Epidermal melanocyte (primary cell): ENCODE data around the gene SLC25A20.
"Not testable (repeated sequence)": the region's sequence is repeated elsewhere in the genome, so short reads cannot be mapped to it uniquely, and the experiment has no call there.

Source experiments
- DNase-seq: peaks from one replicate; pipeline ENCODE4 v3.0.0; 2011; ENCODE audit warnings: low spot score; ENCODE audit not compliant: insufficient read length

SLC25A20 gene, protein sequence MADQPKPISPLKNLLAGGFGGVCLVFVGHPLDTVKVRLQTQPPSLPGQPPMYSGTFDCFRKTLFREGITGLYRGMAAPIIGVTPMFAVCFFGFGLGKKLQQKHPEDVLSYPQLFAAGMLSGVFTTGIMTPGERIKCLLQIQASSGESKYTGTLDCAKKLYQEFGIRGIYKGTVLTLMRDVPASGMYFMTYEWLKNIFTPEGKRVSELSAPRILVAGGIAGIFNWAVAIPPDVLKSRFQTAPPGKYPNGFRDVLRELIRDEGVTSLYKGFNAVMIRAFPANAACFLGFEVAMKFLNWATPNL

DNA sequence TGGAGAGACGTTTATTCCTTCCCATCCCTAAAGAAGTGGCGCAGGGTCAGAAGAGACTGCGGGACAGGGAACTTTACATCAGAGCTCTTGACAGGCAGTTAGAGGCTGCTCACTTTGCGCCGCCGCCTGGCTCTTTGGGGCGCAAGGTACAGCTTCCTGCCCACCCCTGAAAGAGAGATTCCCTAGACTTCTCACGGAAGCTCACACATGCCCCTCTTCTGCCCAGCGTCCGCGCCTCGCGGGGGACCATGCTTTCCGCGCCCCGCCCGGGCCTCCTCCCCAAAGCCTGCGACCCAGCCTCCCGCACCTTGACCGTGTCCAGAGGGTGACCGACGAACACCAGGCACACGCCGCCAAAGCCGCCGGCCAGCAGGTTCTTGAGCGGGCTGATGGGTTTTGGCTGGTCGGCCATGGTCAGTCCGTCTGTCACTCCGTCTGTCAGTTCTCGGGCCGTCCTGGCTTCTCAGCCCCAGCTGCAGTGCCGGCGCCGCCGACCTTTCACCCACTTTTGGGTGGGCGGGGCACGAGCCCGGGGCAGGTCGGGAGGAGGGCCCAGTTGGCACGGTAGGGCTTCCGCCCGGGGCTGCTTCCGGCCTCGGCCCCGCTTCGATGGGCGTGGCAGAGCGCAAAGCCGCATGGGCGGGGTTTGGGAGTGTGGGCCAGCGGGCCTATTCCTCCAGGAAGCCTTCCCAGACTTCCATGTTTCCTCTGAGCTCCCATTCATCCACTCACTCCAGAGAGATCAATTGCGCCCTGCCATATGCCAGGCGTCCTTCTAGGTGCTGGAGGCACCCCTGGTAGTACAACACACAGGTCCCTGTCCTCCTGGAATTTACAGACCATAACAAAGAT, at the start of gene SLC25A20:
Gene SLC25A20, minus strand, starts transcription at position 500 of the 852 bp plus-strand sequence. Its CDS starts 88 bp downstream, at position 412.
- DNase-seq, result peak; percentile 82

DNA sequence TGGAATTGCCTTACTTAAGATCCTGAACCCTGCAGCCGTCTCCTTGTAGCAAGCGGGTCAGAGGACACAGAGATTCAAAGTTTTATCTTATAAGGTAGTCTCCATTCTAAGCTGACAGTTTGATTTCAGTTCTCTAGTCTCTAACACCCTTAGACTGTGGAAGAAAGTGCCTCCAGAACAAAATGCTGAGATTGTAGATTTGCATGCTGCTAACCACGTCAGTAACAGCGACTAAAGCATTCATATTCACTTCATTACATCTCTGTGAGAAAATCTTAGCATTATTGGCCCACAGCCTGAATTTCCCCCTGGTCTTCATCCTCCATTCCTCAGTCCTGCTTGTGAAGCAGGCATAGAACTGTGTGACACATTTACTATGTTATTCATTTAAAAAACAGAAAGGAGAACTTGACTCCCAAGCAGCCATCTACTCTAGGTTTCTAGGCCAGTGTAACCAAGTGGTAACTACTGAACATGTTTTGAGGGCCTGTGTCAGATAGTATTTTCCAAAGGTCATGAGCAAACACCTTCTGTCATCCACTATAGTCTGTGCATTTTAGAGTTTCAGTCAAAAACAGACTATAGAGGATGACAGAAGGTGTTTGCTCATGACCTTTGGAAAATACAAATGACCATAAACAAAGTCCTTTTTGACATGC, 47.3 kb upstream of the SLC25A20 start:
- DNase-seq, result no peak

DNA sequence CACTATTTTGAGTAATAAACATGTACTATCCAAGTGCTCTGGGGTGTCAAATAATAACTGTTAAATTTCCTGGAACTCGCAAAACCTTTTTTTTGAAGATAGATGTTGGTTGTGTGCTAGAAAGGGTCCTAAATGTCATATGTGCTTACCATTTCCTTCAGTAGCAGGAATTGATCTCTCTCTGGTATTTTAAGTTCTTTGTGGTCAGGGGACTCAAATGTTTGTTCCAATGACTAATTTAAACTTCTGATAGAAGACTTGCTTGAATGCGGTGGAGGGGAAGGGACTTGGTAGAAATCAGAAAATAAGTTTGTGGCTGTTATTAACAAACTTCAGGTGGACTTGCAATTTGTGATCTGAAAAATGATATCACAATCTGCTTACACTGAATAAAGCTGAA, 46.8 kb upstream of the SLC25A20 start:
- DNase-seq, result no peak

DNA sequence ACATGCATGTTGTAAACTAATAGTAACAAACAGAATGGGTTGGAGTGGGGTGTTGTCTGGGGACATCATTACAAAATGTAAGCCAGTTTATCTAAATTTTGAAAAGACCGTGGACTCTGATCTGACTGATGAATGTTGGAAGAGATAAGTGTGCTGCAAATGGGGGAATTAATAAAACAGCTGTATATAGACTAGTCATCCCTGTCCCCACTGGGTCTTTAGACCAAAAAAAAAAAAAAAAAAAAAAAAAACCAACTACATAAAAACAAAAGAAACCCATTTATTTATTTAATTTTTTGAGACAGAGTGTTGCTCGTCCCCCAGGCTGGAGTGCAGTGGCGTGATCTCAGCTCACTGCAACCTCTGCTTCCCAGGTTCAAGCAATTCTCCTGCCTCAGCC, 40.0 kb upstream of the SLC25A20 start:
- no peak for DNase-seq

DNA sequence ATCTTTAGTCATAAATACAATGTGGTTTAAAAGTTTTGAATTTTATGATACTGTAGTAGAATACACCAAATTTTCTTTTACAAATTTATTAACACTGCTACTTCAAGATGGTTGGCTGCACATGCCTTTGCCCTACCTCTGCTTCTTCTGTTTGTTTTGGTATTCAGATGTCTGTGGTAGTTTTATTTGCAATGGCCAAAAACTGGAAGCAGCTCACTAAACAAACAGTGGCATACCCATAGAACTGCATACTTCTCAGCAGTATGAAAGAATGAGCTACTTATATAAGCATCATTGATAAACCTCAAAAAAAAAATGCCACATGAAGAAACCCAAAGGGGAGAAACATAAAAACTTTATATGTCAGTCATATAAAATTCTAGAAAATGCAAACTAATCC, 39.5 kb upstream of the SLC25A20 start:
- DNase-seq, result no peak

DNA sequence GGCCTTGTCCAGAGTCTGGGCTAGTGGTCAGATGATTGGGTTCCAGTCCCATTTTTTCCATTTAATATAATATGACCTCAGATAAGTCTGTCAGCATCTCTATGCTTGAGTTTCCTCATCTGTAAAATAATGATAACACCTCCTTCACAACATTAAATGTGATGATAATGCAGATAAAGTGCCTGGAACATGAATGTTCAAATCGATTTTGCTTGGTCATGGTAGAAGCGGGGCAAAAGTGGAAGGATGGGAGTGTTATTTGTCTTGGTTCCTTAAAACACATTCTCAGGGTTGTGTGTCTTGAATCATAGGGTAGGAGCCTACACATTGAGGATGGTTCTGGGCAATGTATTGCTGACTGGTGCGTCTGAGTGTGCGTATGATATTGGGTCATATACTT, 36.8 kb upstream of the SLC25A20 start:
- no peak for DNase-seq

DNA sequence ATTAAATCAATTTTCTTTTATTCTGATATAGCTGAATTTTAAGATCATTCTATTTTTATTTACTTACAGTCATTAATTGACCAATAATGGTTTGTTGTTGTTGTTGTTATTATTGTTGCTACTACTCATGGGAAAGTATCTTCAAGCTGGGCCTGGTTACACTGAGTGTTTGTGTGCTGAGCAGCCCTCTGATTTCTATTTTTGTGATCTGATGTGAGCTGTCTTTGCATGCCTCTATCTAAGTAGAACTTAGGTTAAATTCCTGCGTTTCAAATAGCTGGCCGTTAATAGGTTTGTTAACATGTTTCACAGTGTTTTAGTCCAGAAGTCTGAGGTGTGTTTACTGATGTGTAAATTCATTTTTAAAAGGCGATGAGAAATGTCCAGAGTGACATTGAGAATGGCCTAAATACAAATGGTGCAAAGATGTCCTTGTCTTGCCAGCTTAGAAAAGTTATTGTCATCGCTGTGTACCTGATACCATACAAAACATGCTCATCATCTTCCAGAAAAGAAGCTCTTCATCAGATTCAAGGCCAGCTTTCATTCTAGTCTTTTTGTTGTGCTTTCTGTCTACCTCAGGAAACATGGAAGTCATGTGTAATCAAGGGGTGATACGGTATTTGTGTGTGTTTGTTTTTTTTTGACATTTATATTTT, 35.8 kb upstream of the SLC25A20 start:
- DNase-seq, result no peak

DNA sequence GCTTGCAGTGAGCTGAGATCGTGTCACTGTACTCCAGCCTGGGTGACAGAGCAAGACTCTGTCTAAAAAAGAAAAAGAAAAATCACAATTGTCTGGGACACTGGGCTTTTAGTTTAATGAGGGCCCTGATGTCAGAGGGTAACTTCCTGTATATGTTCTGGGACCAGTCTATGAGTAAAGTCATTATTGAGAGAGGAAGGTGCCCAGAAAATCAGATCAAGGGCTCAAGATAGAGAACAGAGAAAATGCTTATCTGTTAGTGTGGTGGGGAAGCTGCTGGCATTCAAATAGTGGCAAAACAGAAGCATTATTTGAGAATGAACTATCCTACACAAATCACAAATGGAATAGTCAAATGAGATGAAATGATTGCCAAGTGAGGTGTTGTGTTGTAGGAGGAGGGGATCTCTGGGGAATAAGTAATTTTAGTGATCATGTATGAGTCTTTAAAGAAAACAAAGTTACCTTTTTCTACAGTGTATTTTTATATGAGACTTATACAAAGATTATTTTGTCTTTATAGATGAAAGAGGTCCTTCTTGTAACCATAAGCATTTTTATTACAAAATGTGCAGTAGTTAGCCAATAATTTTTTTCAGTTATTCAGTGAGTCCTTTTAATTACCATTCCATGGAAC, 33.4 kb upstream of the SLC25A20 start:
- no peak for DNase-seq

DNA sequence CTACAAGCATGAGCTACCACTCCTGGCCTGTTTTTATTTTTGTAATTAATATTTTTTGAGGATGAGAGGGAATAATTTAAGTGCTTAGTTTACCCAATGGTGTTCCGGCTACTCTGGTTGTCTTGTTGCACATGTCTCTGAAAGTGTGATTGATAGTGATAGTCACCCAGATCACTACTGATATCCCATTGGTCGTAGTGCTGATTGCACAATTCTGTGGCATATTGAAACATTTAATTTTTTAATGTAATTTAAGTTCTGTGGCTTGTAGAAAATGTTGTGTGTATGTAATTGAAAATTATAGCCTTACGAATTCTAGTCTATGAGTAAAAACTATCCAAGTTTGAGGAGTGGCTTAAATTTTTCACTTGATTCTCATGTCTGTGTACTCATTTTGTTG, 31.9 kb upstream of the SLC25A20 start:
- no peak for DNase-seq

DNA sequence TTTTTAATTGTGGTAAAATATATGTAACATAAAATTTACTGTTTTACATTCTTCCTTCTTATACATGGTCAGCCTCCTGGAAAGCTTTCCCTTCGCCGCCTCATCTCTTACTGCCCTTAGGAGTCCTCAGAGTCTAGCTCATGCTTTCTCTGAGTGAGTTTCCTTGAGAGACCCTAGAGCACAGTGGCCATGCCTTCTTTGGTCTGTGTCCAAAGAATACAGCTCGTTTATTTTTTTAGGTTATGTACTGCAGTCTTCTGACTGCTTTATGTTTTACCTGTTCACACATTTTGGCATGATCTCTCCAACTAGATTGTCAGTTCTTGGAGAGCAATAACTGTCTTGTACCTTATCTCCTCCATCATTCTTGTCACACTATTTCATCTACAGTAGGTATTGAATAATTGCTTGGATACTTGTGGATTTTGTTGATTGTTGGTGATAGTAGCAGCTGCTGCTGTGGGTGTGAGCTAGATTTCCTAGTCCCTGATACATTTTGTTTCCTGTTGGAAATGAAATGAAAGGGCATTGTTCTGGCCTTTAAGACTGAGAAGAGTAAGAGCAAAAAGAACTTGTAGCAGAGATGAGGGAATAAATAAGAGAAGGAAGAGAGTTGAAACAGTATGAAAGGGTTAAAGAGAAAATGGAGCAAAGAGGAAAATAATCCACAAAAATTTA, 30.8 kb upstream of the SLC25A20 start:
- no peak for DNase-seq

DNA sequence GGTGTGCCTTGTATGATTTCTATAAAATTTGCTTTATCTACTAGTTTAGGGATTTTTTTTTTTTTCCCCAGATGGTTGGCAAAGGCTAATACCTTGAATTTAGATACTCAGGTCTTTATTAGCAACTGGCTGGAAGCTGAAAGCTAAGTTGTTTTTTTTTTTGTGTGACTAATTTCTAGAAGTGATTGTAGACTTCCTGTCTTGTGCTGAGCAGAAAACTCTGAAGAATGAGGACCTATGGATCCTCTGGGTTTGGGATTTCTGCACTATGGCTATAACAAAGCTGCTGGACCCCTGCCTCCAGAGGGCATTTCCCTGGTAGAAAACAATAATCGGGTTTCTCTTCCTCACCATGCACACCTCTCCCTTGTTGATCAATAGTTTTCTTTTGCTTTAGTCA, 30.0 kb upstream of the SLC25A20 start:
- no peak for DNase-seq

DNA sequence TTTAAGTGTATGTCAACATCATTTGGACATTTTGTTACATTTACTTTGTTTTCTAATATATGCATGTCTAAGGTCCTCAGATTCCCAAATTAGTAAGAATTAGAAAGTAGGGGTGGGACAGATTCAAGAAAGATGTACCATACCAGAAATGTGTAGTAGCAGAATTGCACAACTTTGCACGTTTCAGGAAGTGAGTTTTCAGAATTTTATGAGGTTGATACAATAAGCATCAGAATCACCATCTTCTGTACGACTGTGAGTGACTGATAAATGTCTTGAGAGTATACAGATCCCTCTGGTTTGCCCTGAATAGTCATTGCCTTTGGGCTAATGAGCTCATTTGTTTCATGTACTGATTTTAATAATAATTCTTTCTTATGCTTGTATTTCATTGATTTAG, 29.2 kb upstream of the SLC25A20 start:
- no peak for DNase-seq

DNA sequence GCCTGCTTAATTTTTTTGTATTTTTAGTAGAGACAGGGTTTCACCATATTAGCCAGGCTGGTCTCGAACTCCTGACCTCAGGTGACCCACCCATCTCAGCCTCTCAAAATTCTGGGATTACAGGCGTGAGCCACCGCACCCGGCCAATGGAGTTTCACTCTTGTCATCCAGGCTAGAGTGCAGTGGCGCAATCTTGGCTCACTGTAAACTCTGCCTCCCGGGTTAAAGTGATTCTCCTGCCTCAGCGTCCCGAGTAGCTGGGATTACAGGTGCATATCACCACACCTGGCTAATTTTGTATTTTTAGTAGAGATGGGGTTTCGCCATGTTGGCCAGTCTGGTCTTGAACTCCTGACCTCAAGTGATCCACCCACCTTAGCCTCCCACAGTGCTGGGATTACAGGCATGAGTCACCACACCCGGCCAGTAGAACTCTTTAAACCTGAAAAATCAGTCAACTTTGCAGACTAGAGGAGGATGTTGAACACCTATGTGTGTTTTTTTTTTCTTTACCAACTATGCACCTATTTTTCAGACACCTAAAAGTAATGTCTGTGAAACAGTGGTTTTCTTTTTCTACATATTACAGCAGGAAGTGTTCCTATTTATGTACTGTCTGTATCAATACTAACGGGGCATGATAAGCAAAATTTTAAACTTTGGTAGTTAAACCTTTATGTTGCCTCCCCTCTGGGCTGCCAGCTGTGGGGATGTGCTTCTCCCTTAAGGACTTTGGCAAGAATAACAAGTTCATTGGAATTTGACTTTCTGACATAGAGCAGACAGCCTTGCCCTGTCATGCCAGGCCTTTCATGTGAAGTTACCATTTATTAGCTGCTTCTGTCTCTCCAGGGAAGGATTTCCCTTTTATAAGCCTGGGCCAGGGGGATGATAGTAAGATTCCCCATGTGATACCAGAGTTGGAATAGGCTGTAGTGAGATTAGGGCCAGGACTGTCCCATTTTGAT, 28.0 kb upstream of the SLC25A20 start:
- peak; percentile 43 for DNase-seq

DNA sequence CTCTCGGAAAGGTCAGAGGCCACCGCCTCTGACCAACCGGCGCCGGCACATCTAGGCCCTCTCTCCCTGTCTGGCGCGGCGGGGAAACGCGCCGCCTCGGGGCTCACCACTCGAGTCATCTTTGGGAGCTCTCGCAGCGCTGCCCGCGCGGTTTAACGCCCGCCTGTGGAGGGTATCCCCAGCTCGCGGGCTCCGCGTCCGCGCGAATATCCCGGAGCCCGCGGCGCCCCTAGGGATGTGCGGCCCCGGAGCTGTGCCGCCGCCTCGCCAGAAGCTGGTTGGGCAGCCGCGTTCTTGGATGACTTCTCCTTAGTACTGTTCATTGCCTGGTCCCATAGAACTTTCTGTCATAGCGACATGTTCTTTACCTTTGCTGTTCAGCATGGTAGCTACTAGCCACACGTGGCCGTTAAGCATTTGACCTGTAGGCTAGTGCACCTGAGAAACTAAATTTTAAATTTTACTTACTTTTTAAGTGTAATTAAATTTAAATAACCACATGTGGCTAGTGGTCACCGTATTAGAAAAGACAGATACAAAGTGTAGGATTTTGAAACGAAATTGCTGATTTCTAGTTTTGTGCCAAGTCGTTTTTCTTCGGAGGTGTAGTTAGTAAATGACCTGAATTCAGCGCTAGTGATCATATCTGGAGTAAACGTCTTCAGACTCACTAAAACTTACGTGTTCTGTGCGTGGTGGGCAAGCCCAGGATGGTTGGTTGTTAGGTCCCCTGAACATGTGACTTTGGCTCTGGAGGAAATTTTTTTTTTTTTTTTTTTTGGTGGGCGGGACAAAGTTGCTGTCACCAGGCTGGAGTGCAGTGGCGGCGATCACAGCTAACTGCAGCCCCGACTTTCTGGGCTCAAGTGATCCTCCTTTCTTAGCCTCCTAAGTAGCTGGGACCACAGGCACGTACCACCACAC, 20.8 kb upstream of the SLC25A20 start:
- DNase-seq, result no peak

DNA sequence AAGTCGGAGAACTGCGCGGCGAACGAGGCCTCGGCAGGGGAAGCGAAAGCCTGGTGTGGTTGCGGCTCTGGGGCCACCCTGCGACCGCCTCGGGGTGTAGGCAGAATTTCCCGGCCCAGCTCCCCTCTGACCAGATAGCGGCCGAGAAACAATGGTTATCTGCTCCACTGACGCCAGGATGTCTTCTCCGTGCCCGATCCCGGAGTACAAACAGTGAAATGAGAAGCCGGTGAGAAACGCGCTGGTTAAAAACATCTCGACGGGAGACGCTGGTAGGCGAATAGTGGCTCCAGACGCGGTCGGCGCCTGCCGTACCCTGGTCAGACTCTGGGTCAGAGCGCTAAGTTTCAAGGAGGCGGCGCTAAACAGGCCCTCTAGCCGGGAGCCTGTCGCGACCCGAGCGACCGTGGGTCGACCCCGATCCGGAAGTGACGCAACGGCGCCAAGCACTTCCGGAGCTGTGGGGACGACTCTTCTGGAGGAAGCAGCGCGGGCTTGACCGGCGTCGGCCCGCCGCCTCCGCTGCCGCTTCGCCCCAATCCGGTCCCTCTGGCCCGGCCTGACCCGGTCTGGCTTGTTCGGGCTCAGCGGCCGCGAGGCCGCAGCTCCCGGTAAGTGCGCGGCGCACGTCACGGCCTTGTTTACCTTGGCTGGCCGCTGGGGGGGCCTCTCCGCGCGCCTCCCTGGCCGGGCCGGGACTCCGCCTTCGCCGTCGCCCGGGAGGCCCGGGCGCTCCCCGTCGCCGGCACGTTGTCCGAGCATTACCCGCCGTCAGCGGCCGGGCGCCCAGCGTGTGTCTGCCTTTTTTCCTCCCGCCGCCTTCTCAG, 19.9 kb upstream of the SLC25A20 start, which contains the start of gene ARIH2:
Gene ARIH2, plus strand, starts transcription at position 455 of the 827 bp plus-strand sequence. CDS start 8,717 bp downstream, outside the sequence.
- DNase-seq, result peak; percentile 93

DNA sequence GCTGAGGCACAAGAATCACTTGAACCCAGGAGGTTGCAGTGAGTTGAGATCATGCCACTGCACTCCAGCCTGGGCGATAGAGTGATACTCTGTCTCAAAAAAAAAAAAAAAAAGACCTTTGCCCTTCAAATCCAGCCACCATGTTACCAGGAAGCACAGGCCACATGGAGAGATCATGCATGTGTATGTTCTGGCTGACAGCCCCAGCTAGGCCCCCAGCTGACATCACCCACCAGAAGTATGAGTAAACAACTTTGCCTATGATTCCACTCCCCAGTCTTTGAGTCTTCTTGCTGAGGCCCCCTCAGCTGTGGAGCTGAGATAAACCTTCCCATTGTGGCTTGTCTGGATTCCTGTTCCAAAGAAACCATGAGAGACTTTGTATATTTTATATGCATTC, 16.6 kb upstream of the SLC25A20 start:
- DNase-seq, result no peak

DNA sequence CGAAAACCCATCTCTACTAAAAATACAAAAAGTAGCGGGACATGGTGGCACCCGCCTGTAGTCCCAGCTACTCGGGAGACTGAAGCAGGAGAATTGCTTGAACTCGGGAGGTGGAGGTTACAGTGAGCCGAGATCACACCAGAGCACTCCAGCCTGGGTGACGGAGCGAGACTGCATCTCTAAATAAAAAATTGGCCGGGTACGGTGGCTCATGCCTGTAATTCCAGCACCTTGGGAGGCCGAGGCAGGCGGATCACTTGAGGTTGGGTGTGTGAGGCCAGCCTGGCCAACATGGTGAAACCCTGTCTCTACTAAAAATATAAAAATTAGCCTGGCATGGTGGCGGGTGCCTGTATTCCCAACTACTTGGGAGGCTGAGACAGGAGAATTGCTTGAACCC, 8.3 kb upstream of the SLC25A20 start:
- not testable (repeated sequence) for DNase-seq
